Mesendoderm (in vitro differentiated cells): ENCODE data around the gene AKAP8.
A peak's percentile ranks its signal among the peaks of the same experiment; 100 is the strongest.

Source experiments
- DNase-seq: peaks from one replicate; pipeline ENCODE4 v3.0.0; 2013
- H2AK5ac ChIP-seq: 2 replicates; pipeline ENCODE4 v1.6.1; 2013; ENCODE audit warnings: low read length, inconsistent platforms
- H2BK120ac ChIP-seq: 2 replicates; pipeline ENCODE4 v1.6.1; 2013; ENCODE audit warnings: low read depth, mild to moderate bottlenecking, low read length, moderate library complexity, mixed read lengths
- H2BK15ac ChIP-seq: replicated peaks from 2 replicates; pipeline ENCODE4 v1.6.1; 2013; ENCODE audit warnings: low read depth, mild to moderate bottlenecking, moderate library complexity
- H2BK5ac ChIP-seq: 2 replicates; pipeline ENCODE4 v1.6.1; 2013; ENCODE audit warnings: low read length, inconsistent platforms
- H3K18ac ChIP-seq: 2 replicates; pipeline ENCODE4 v1.6.1; 2013; ENCODE audit warnings: mild to moderate bottlenecking, low read length, mixed read lengths
- H3K23ac ChIP-seq: one replicate; pipeline ENCODE4 v1.6.1; 2013; ENCODE audit warnings: low read length
- H3K27ac ChIP-seq: 2 replicates; pipeline ENCODE4 v1.5.1; 2013; ENCODE audit warnings: low read depth, mild to moderate bottlenecking, inconsistent platforms, low read length, moderate library complexity
- H3K27me3 ChIP-seq: 2 replicates; pipeline ENCODE4 v1.6.1; 2013; ENCODE audit warnings: low read length, control low read depth, mild to moderate bottlenecking, inconsistent platforms; ENCODE audit not compliant: insufficient read depth, poor library complexity
- H3K36me3 ChIP-seq: 2 replicates; pipeline ENCODE4 v1.6.1; 2013; ENCODE audit warnings: low read length, inconsistent platforms; ENCODE audit not compliant: control insufficient read depth, insufficient read depth
- H3K4ac ChIP-seq: one replicate; pipeline ENCODE4 v1.6.1; 2013; ENCODE audit warnings: low read depth, mild to moderate bottlenecking, low read length, moderate library complexity
- H3K4me1 ChIP-seq: 2 replicates; pipeline ENCODE4 v1.6.1; 2013; ENCODE audit warnings: low read depth, low read length, inconsistent platforms; ENCODE audit not compliant: control insufficient read depth
- H3K4me2 ChIP-seq: 2 replicates; pipeline ENCODE4 v1.6.1; 2013; ENCODE audit warnings: low read length
- H3K4me3 ChIP-seq: 2 replicates; pipeline ENCODE4 v1.5.1; 2013; ENCODE audit warnings: mild to moderate bottlenecking, low read length
- H3K56ac ChIP-seq: one replicate; pipeline ENCODE4 v1.6.1; 2013; ENCODE audit warnings: low read length
- H3K79me1 ChIP-seq: 2 replicates; pipeline ENCODE4 v1.6.1; 2013; ENCODE audit warnings: low read length, inconsistent platforms
- H3K79me2 ChIP-seq: 2 replicates; pipeline ENCODE4 v1.6.1; 2013; ENCODE audit warnings: mild to moderate bottlenecking, low read length; ENCODE audit not compliant: control insufficient read depth, insufficient read depth
- H3K9ac ChIP-seq: 2 replicates; pipeline ENCODE4 v1.6.1; 2013; ENCODE audit warnings: low read length, inconsistent platforms
- H4K5ac ChIP-seq: one replicate; pipeline ENCODE4 v1.6.1; 2013; ENCODE audit warnings: low read length
- H4K8ac ChIP-seq: one replicate; pipeline ENCODE4 v1.6.1; 2013; ENCODE audit warnings: low read depth, mild to moderate bottlenecking, control low read depth, low read length, moderate library complexity
- WGBS: extraction: QIAGEN DNeasy Blood & Tissue Kit; methylation state at CpG from one replicate; pipeline ENCODE4 v1.1.7; 2013; ENCODE audit warnings: low lambda C conversion rate, missing lambda C conversion rate; ENCODE audit not compliant: insufficient coverage; ENCODE audit errors: extremely low coverage; 5-methylcytosine and 5-hydroxymethylcytosine counted together

Gene AKAP8

DNA sequence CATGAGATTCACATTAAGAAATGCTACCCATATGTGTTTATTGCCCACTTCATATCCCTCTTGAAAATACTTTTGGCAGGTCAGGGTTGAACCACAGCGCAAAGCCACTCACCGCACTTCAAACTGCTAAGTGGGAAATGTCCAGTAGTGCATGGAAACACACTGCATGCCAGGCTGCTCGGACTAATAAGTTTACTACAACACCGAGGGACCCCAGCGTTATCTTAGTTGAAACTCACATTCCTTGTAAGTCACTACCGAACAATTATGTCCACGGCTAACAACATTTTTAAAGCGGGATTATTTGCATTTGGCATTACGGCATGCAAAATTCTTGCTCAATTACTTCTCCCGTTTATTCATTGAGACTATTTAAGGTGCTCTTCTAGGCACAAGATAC, 51.3 kb downstream of the AKAP8 start:
- Histone ChIP-seq H3K27me3 (no peaks in the 10 kb centered on the region), H3K56ac (no peak overlapping the region), H2BK120ac (no peak overlapping the region), H3K4ac (no peak overlapping the region), H3K4me1 (peaks cover 18% of the 10 kb centered on the region), H4K5ac (no peak overlapping the region), H3K4me3 (no peak overlapping the region), H3K23ac (no peak overlapping the region), H3K79me2 (peaks cover 88% of the 10 kb centered on the region), H4K8ac (no peak overlapping the region), H3K79me1 (no peaks in the 10 kb centered on the region), H2AK5ac (no peak overlapping the region), H3K9ac (no peak overlapping the region), H2BK15ac (no peak overlapping the region), H3K4me2 (no peak overlapping the region), H3K18ac (no peak overlapping the region), H3K36me3 (no peaks in the 10 kb centered on the region), H2BK5ac (no peak overlapping the region), H3K27ac (no peak overlapping the region)
- WGBS, result no CpG with 5 or more reads among the region's 10 CpGs
- no peak for DNase-seq

DNA sequence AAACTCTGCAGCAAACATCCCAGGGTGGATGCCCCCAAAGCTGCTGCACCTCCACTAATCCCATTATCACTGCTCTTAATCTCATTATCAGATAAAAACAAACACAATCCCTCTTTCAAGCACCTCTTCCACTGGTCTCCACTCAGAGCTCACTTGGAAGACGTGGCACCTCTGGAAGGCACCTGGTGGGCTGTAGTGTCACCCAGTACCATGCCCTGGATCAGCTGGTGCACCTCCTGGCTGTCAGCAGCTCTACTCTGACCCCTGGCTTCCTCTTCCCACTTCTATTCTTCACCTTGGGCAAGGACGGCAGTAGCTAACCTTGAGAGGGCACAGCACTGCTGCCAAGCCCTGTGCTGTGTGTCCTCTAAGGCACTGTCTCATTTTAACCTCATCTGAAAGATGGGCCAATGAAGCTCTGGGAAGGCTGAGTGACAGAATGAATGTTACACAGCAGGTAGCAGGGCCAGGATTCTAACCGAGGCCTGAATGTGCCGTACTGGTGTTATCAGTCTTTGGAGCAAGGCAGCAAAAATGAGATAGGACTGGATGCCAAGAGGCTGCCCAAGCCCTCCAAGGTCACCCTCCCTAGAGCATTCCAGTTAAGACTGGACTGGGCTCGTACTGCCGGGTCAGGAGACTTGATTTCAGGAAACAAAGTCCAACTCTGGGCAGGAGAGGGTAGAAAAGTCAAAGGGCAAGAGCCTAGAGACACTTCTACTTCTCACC, 54.6 kb downstream of the AKAP8 start:
- peak overlapping the region; percentile 11 for H3K56ac ChIP-seq
- no peak overlapping the region for H2BK15ac ChIP-seq
- no peak overlapping the region for H4K5ac ChIP-seq
- H3K79me2 ChIP-seq, result peaks cover 95% of the 10 kb centered on the region
- no peak overlapping the region for H4K8ac ChIP-seq
- no peak overlapping the region for H3K4me3 ChIP-seq
- no peak overlapping the region for H2BK120ac ChIP-seq
- H2AK5ac ChIP-seq, result no peak overlapping the region
- WGBS, result no CpG with 5 or more reads among the region's 6 CpGs
- peak overlapping the region; percentile 1 for H3K9ac ChIP-seq
- no peak overlapping the region for H3K27ac ChIP-seq
- H3K36me3 ChIP-seq, result no peaks in the 10 kb centered on the region
- H3K18ac ChIP-seq, result no peak overlapping the region
- H2BK5ac ChIP-seq, result no peak overlapping the region
- no peaks in the 10 kb centered on the region for H3K79me1 ChIP-seq
- peak; percentile 78 for DNase-seq
- peak overlapping the region; percentile 26 for H3K4me2 ChIP-seq
- H3K4me1 ChIP-seq, result peaks cover 20% of the 10 kb centered on the region
- no peak overlapping the region for H3K23ac ChIP-seq
- no peak overlapping the region for H3K4ac ChIP-seq
- H3K27me3 ChIP-seq, result no peaks in the 10 kb centered on the region

DNA sequence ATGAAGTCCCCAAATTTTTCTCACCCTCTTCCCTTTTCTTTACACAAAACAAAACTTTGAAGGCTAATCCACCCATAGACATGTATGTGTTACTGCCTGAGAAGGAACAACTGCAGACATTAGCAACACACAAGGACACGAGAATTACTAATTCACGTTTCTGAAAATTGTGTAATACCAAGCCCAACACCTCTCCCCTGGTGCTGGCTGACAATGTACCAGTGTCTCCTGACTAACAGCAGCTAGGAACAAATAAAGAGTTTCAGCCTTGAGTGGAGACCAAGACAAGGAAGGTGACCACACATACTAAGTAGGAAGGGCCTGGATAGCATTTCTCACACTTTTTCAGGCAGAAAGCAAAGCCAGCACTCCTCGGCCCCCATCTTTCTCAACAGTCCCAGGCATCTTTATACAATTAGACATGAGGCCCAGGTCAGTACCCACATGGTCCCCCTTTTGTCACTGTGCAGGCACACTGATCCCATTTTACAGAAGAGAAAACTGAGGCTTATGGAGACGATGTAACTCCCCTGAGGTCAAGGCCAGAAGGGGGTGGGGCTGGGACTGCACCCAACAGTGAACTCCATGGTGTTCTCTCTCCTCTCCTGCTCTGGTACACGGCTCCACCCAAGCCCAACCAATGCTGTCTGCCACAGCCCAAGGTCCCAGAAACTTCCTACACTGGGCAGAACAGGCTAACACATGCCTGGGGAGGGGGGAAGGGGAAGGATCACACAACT, 55.9 kb downstream of the AKAP8 start:
- Histone ChIP-seq H2BK5ac (no peak overlapping the region), H3K4ac (no peak overlapping the region)

DNA sequence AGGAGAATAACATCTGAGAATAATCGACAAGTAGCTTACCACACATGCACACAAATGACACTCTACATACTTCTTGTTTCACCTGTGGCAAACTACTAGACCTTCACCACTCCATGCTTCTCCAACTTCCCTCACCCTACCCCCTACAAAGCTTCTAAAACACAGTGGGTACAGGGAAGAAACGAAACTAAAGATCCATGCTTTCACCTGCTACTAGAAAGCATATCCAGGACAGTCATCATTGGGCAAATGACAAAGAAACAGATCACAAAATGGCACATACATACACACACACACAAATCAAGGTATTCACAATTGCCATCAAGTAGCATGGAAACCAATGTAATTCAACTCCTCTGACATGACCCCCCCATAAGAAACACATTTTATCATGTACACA, 57.8 kb downstream of the AKAP8 start:
- WGBS, result no CpG with 5 or more reads among the region's 2 CpGs
- H4K8ac ChIP-seq, result no peak overlapping the region
- H3K79me1 ChIP-seq, result no peaks in the 10 kb centered on the region
- H2BK5ac ChIP-seq, result no peak overlapping the region
- no peak overlapping the region for H2AK5ac ChIP-seq
- H3K23ac ChIP-seq, result peak overlapping the region; percentile 36
- no peak overlapping the region for H2BK120ac ChIP-seq
- no peak overlapping the region for H2BK15ac ChIP-seq
- DNase-seq, result no peak
- H3K4me1 ChIP-seq, result peaks cover 30% of the 10 kb centered on the region
- no peak overlapping the region for H3K9ac ChIP-seq
- H3K27ac ChIP-seq, result no peak overlapping the region
- H3K36me3 ChIP-seq, result no peaks in the 10 kb centered on the region
- no peaks in the 10 kb centered on the region for H3K27me3 ChIP-seq
- no peak overlapping the region for H4K5ac ChIP-seq
- no peak overlapping the region for H3K18ac ChIP-seq
- H3K79me2 ChIP-seq, result peaks cover 96% of the 10 kb centered on the region
- no peak overlapping the region for H3K4me3 ChIP-seq
- no peak overlapping the region for H3K4me2 ChIP-seq
- no peak overlapping the region for H3K4ac ChIP-seq
- no peak overlapping the region for H3K56ac ChIP-seq

More for the DNA sequence above, 55.9 kb downstream of the AKAP8 start:
- Histone ChIP-seq H3K79me1 (no peaks in the 10 kb centered on the region), H4K8ac (no peak overlapping the region), H3K4me3 (no peak overlapping the region), H2AK5ac (no peak overlapping the region), H3K36me3 (no peaks in the 10 kb centered on the region), H3K79me2 (peaks cover 95% of the 10 kb centered on the region), H3K27ac (no peak overlapping the region), H3K27me3 (no peaks in the 10 kb centered on the region), H3K4me1 (peaks cover 21% of the 10 kb centered on the region), H2BK120ac (no peak overlapping the region), H3K23ac (peak overlapping the region; percentile 45), H4K5ac (no peak overlapping the region), H3K4me2 (no peak overlapping the region), H3K18ac (no peak overlapping the region), H3K9ac (no peak overlapping the region), H3K56ac (no peak overlapping the region), H2BK15ac (no peak overlapping the region)
- no CpG with 5 or more reads among the region's 5 CpGs for WGBS
- peak; percentile 44 for DNase-seq

DNA sequence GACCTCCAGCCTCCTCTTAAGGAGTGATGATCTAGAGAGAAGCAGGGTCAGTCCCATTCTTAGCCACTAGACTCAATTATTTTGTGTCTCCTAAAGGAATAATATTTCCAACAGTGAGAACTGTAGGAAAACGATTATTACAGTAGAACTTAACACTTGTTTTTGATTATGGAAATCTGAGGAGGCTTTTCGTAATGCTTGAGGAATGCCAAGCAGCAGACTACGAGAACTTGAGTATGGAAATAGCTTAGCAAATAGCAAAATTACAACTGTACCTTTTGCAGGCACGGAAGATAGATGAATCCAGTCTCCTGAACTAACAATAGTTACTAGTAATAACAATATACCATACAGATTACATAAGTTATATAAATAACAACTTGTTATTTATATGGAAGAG, 59.5 kb downstream of the AKAP8 start:
- DNase-seq, result no peak
- no peak overlapping the region for H3K27ac ChIP-seq
- H3K9ac ChIP-seq, result no peak overlapping the region
- H3K27me3 ChIP-seq, result no peaks in the 10 kb centered on the region
- no peak overlapping the region for H2BK120ac ChIP-seq
- no peak overlapping the region for H4K5ac ChIP-seq
- no peak overlapping the region for H2AK5ac ChIP-seq
- H3K4ac ChIP-seq, result no peak overlapping the region
- no peak overlapping the region for H2BK5ac ChIP-seq
- no peak overlapping the region for H2BK15ac ChIP-seq
- no peak overlapping the region for H3K23ac ChIP-seq
- peaks cover 28% of the 10 kb centered on the region for H3K4me1 ChIP-seq
- H3K36me3 ChIP-seq, result no peaks in the 10 kb centered on the region
- no peak overlapping the region for H4K8ac ChIP-seq
- WGBS, result no CpG with 5 or more reads among the region's 4 CpGs
- H3K79me2 ChIP-seq, result peaks cover 98% of the 10 kb centered on the region
- no peaks in the 10 kb centered on the region for H3K79me1 ChIP-seq
- no peak overlapping the region for H3K56ac ChIP-seq
- H3K18ac ChIP-seq, result no peak overlapping the region
- no peak overlapping the region for H3K4me2 ChIP-seq
- no peak overlapping the region for H3K4me3 ChIP-seq
